Activated naive CD4-positive, alpha-beta T cell treated with anti-CD3 and anti-CD28 coated beads, Interleukin-2, amount 10 ng/mL, durations not matched to agents 7 days and 5 days (primary cell): ENCODE data around the gene TBL1XR1.
"Not testable (repeated sequence)": the region's sequence is repeated elsewhere in the genome, so short reads cannot be mapped to it uniquely, and the experiment has no call there.

Experiments used
- CTCF ChIA-PET: fragments of 350-600 bp; sonication (Branson Sonifier 250); formaldehyde crosslinking; loops from one replicate; lab custom pipeline; 2021; ENCODE audit warnings: antibody characterized with exemption; lab: Charles Lee
- DNase-seq: peaks from one replicate; pipeline ENCODE4 v3.0.0-alpha.2; 2020
- H3K27ac Mint-ChIP-seq: one replicate; pipeline ENCODE4 v1.8.0; 2021; ENCODE audit warnings: mild to moderate bottlenecking, moderate library complexity, mixed read lengths
- H3K27me3 Mint-ChIP-seq: one replicate; pipeline ENCODE4 v1.8.0; 2021; ENCODE audit warnings: mild to moderate bottlenecking, mixed read lengths
- H3K36me3 Mint-ChIP-seq: one replicate; pipeline ENCODE4 v1.8.0; 2021; ENCODE audit warnings: mixed read lengths
- H3K4me1 Mint-ChIP-seq: one replicate; pipeline ENCODE4 v1.8.0; 2021; ENCODE audit warnings: mixed read lengths
- H3K4me3 Mint-ChIP-seq: one replicate; pipeline ENCODE4 v1.8.0; 2021; ENCODE audit warnings: mild to moderate bottlenecking, moderate library complexity, mixed read lengths
- H3K9me3 Mint-ChIP-seq: one replicate; pipeline ENCODE4 v1.8.0; 2021; ENCODE audit warnings: mixed read lengths

Gene TBL1XR1

GRCh38 chr3:177034832-177035475, 162.3 kb downstream of the TBL1XR1 start:
- peaks cover 3% of the 10 kb centered on the region for H3K4me1 Mint-ChIP-seq
- DNase-seq: no peak
- CTCF ChIA-PET: no interaction called here
- no peak overlapping the region for H3K27ac Mint-ChIP-seq
- peaks cover 49% of the 10 kb centered on the region for H3K36me3 Mint-ChIP-seq
- no peaks in the 10 kb centered on the region for H3K27me3 Mint-ChIP-seq
- no peak overlapping the region for H3K4me3 Mint-ChIP-seq
- no peaks in the 10 kb centered on the region for H3K9me3 Mint-ChIP-seq

GRCh38 chr3:177026505-177027277, 170.6 kb downstream of the TBL1XR1 start:
- H3K27me3 Mint-ChIP-seq: no peaks in the 10 kb centered on the region
- CTCF ChIA-PET: no interaction called here
- DNase-seq: no peak
- no peaks in the 10 kb centered on the region for H3K4me1 Mint-ChIP-seq
- no peaks in the 10 kb centered on the region for H3K9me3 Mint-ChIP-seq
- no peak overlapping the region for H3K27ac Mint-ChIP-seq
- H3K36me3 Mint-ChIP-seq: peaks cover 61% of the 10 kb centered on the region
- no peak overlapping the region for H3K4me3 Mint-ChIP-seq

GRCh38 chr3:177015881-177016280, 181.4 kb downstream of the TBL1XR1 start:
- H3K4me3 Mint-ChIP-seq: no peak overlapping the region
- no peak for DNase-seq
- no peak overlapping the region for H3K27ac Mint-ChIP-seq
- H3K36me3 Mint-ChIP-seq: peaks cover 18% of the 10 kb centered on the region
- H3K9me3 Mint-ChIP-seq: no peaks in the 10 kb centered on the region
- H3K4me1 Mint-ChIP-seq: no peaks in the 10 kb centered on the region
- H3K27me3 Mint-ChIP-seq: no peaks in the 10 kb centered on the region
- CTCF ChIA-PET: no interaction called here

GRCh38 chr3:177013681-177014280, 183.5 kb downstream of the TBL1XR1 start:
- Mint-ChIP-seq H3K4me3 (no peak overlapping the region), H3K27me3 (no peaks in the 10 kb centered on the region), H3K9me3 (no peaks in the 10 kb centered on the region), H3K36me3 (peaks cover 10% of the 10 kb centered on the region), H3K4me1 (no peaks in the 10 kb centered on the region), H3K27ac (no peak overlapping the region)
- CTCF ChIA-PET: no interaction called here
- no peak for DNase-seq

GRCh38 chr3:177005718-177006405, 191.4 kb downstream of the TBL1XR1 start:
- no peak overlapping the region for H3K27ac Mint-ChIP-seq
- CTCF ChIA-PET: no interaction called here
- H3K4me3 Mint-ChIP-seq: no peak overlapping the region
- no peaks in the 10 kb centered on the region for H3K4me1 Mint-ChIP-seq
- H3K36me3 Mint-ChIP-seq: peaks cover 3% of the 10 kb centered on the region
- no peak for DNase-seq
- H3K27me3 Mint-ChIP-seq: no peaks in the 10 kb centered on the region
- peaks cover 25% of the 10 kb centered on the region for H3K9me3 Mint-ChIP-seq

GRCh38 chr3:177000159-177000558, 197.1 kb downstream of the TBL1XR1 start:
- H3K27ac Mint-ChIP-seq, H3K4me1 Mint-ChIP-seq, CTCF ChIA-PET, DNase-seq, H3K36me3 Mint-ChIP-seq, H3K27me3 Mint-ChIP-seq, H3K4me3 Mint-ChIP-seq: not testable (repeated sequence)
- peaks cover 10% of the 10 kb centered on the region for H3K9me3 Mint-ChIP-seq

- DNase-seq: no peak
- CTCF ChIA-PET: no interaction called here
- Mint-ChIP-seq H3K27me3 (peaks cover 3% of the 10 kb centered on the region), H3K9me3 (peaks cover 11% of the 10 kb centered on the region), H3K36me3 (peaks cover 1% of the 10 kb centered on the region), H3K4me3 (no peak overlapping the region), H3K27ac (no peak overlapping the region), H3K4me1 (no peaks in the 10 kb centered on the region)
Observed at GRCh38 chr3:176995946-176996345, 201.3 kb downstream of the TBL1XR1 start.

GRCh38 chr3:176994891-176995781, 202.1 kb downstream of the TBL1XR1 start:
- Mint-ChIP-seq H3K4me3 (no peak overlapping the region), H3K4me1 (no peaks in the 10 kb centered on the region), H3K9me3 (peaks cover 3% of the 10 kb centered on the region), H3K36me3 (no peaks in the 10 kb centered on the region), H3K27me3 (peaks cover 3% of the 10 kb centered on the region), H3K27ac (no peak overlapping the region)
- no peak for DNase-seq
- CTCF ChIA-PET: no interaction called here

GRCh38 chr3:176994393-176994792, 202.9 kb downstream of the TBL1XR1 start:
- Mint-ChIP-seq H3K36me3 (no peaks in the 10 kb centered on the region), H3K27ac (no peak overlapping the region), H3K27me3 (peaks cover 3% of the 10 kb centered on the region), H3K9me3 (peaks cover 3% of the 10 kb centered on the region), H3K4me1 (no peaks in the 10 kb centered on the region), H3K4me3 (no peak overlapping the region)
- no peak for DNase-seq
- CTCF ChIA-PET: no interaction called here

GRCh38 chr3:176992978-176993377, 204.3 kb downstream of the TBL1XR1 start:
- no peak overlapping the region for H3K27ac Mint-ChIP-seq
- CTCF ChIA-PET: no interaction called here
- H3K27me3 Mint-ChIP-seq: peaks cover 3% of the 10 kb centered on the region
- no peaks in the 10 kb centered on the region for H3K4me1 Mint-ChIP-seq
- DNase-seq: no peak
- no peaks in the 10 kb centered on the region for H3K36me3 Mint-ChIP-seq
- peaks cover 3% of the 10 kb centered on the region for H3K9me3 Mint-ChIP-seq
- H3K4me3 Mint-ChIP-seq: no peak overlapping the region

GRCh38 chr3:176992565-176992964, 204.7 kb downstream of the TBL1XR1 start:
- CTCF ChIA-PET: no interaction called here
- Mint-ChIP-seq H3K4me1 (no peaks in the 10 kb centered on the region), H3K36me3 (no peaks in the 10 kb centered on the region), H3K27ac (no peak overlapping the region), H3K27me3 (peaks cover 3% of the 10 kb centered on the region), H3K9me3 (peaks cover 3% of the 10 kb centered on the region), H3K4me3 (no peak overlapping the region)
- DNase-seq: no peak

- Mint-ChIP-seq H3K27me3 (peaks cover 7% of the 10 kb centered on the region), H3K27ac (no peak overlapping the region), H3K9me3 (peaks cover 3% of the 10 kb centered on the region), H3K4me1 (no peaks in the 10 kb centered on the region), H3K36me3 (no peaks in the 10 kb centered on the region), H3K4me3 (no peak overlapping the region)
- CTCF ChIA-PET: no interaction called here
- no peak for DNase-seq
Observed at GRCh38 chr3:176988795-176989194, 208.5 kb downstream of the TBL1XR1 start.

GRCh38 chr3:176987901-176988650, 209.2 kb downstream of the TBL1XR1 start:
- Mint-ChIP-seq H3K36me3 (no peaks in the 10 kb centered on the region), H3K4me3 (no peak overlapping the region), H3K27me3 (peaks cover 4% of the 10 kb centered on the region), H3K27ac (no peak overlapping the region), H3K4me1 (no peaks in the 10 kb centered on the region), H3K9me3 (peaks cover 3% of the 10 kb centered on the region)
- CTCF ChIA-PET: interaction anchor here (0.9 kb wide), 1 partner anchor 62 kb away, joined by 3 read pairs; no protein-coding TSS in a partner anchor
- no peak for DNase-seq
